Activated naive CD8-positive, alpha-beta T cell treated with anti-CD3 and anti-CD28 coated beads, Interleukin-2, amount 50 U/mL, for 24 hours (primary cell): ENCODE results near the gene C11orf58.

Experiments
- ATAC-seq: fragments of 150-1000 bp; cut with Tn5 transposase; one replicate; pipeline ENCODE4 v1.10.0; 2021
- DNase-seq: peaks from one replicate; pipeline ENCODE4 v3.0.0; 2021
- H3K27ac Mint-ChIP-seq: one replicate; pipeline ENCODE4 v1.8.0; 2021; ENCODE audit warnings: mild to moderate bottlenecking, mixed read lengths
- H3K27me3 Mint-ChIP-seq: one replicate; pipeline ENCODE4 v1.8.0; 2021; ENCODE audit warnings: mixed read lengths
- H3K36me3 Mint-ChIP-seq: one replicate; pipeline ENCODE4 v1.8.0; 2021; ENCODE audit warnings: low read depth, mixed read lengths
- H3K4me1 Mint-ChIP-seq: one replicate; pipeline ENCODE4 v1.8.0; 2021; ENCODE audit warnings: mixed read lengths
- H3K4me3 Mint-ChIP-seq: one replicate; pipeline ENCODE4 v1.8.0; 2021; ENCODE audit warnings: mild to moderate bottlenecking, moderate library complexity, mixed read lengths
- H3K9me3 Mint-ChIP-seq: one replicate; pipeline ENCODE4 v1.8.0; 2021; ENCODE audit warnings: mixed read lengths

Gene C11orf58

DNA sequence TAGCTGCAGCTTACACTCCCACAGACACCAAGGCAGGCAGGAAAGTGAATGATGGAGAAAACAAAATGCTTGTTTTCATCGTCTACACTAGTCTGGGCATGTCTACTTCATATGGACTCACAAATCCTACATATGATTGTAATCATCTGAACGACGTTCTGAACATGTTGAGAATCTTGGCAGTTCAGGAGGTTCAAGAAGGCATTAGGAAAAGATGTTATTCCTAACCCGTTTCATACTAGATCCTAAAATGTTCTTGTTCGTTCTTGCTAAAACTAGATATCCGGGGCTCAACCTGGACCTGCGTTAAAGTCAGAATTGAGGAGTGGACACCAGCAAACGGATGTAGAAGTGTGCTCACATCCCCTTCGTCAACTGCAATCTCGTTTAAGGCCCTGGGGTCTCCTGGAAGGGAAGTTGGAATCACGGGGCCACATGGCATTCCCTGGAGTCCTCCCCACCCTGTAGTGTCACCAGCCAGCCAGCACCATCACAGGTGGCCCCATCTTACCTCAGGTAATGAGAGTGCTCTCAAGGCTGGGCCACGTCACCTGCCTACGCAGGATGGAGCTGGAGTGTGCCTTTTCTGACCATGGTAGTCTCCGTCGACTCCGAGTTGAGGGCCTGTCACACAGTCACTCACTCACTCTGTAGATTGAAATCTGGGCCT is 37.3 kb downstream of the C11orf58 start:
- ATAC-seq (no peak), DNase-seq (no peak)

DNA sequence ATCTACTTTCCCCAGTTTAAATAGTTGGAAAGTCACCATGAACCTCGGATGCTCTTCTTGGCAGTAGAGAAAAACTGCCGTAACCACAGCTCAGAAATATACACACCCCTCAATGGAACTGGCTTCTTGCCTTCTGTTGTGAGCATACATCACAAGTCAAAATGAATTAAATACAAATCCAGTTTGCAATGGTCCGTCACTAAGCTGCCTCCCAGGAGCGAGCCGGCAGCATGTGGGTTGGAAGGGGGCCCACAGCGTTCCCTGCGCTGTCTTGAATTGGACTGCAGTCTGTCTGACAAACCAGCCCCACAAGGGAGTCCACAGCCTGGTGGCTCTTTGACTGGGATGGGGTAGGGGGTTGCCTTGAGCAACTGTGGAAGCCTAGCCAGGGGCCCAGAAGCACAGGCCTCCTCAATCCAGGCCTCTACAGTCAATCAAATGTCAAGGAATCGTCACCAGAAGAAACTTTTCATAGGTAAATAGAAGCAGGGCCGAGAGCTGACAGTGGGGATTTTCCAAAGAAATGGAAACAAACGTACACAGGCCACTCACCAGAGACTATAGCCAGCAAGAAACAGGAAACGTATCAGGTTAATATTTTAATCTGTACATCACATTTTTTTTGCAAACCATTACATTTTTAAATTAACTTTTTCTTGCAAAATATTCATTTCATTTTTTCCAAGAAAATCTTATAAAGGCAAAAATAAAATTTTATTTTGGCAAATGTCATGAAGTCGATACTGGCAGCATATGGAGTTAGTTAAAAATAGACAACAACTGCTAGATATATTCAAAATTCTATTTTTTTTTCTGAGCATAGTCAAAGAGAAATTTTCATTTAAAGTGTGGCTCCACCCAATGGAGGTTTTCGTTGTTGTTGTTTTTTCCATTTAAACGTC is 38.5 kb downstream of the C11orf58 start:
- DNase-seq (no peak), ATAC-seq (no peak)
- no peaks in the 10 kb centered on the region for H3K4me1 Mint-ChIP-seq
- no peaks in the 10 kb centered on the region for H3K36me3 Mint-ChIP-seq
- H3K27ac Mint-ChIP-seq: no peak overlapping the region
- H3K27me3 Mint-ChIP-seq: peaks cover 2% of the 10 kb centered on the region
- H3K9me3 Mint-ChIP-seq: no peaks in the 10 kb centered on the region
- no peak overlapping the region for H3K4me3 Mint-ChIP-seq

More for the DNA sequence above, 37.3 kb downstream of the C11orf58 start:
- Mint-ChIP-seq H3K4me1 (no peaks in the 10 kb centered on the region), H3K27ac (no peak overlapping the region), H3K27me3 (peaks cover 2% of the 10 kb centered on the region), H3K4me3 (no peak overlapping the region), H3K9me3 (no peaks in the 10 kb centered on the region), H3K36me3 (no peaks in the 10 kb centered on the region)

- no peak for DNase-seq
- no peak overlapping the region for H3K4me3 Mint-ChIP-seq
- no peaks in the 10 kb centered on the region for H3K9me3 Mint-ChIP-seq
- H3K27ac Mint-ChIP-seq: no peak overlapping the region
- H3K27me3 Mint-ChIP-seq: peaks cover 2% of the 10 kb centered on the region
- H3K36me3 Mint-ChIP-seq: no peaks in the 10 kb centered on the region
- no peaks in the 10 kb centered on the region for H3K4me1 Mint-ChIP-seq
- no peak for ATAC-seq
Measured at GRCh38 chr11:16777613-16777975, 39.1 kb downstream of the C11orf58 start.

DNA sequence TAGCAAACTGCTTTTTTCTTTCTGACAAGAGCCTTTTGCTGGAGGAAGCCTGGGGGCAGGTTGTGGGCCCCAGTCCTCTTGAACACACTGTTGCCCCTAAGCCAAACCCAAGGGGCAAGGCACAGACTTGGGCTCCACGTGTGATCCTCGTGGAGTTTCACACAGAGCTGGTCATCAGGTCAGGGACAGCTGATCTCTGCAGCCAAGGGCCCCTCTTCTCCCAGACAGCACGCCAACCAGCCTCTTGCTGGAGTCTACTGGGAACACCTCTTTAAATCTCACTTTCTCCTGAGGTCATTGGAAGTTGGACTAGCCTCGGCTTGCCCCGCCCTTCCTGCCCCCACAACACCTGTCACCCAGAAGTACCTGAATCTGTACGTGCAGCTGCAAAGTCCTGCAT is 39.8 kb downstream of the C11orf58 start:
- H3K27me3 Mint-ChIP-seq: peaks cover under 1% of the 10 kb centered on the region
- no peak for ATAC-seq
- H3K4me1 Mint-ChIP-seq: no peaks in the 10 kb centered on the region
- no peaks in the 10 kb centered on the region for H3K9me3 Mint-ChIP-seq
- H3K36me3 Mint-ChIP-seq: no peaks in the 10 kb centered on the region
- no peak overlapping the region for H3K27ac Mint-ChIP-seq
- DNase-seq: no peak
- no peak overlapping the region for H3K4me3 Mint-ChIP-seq

DNA sequence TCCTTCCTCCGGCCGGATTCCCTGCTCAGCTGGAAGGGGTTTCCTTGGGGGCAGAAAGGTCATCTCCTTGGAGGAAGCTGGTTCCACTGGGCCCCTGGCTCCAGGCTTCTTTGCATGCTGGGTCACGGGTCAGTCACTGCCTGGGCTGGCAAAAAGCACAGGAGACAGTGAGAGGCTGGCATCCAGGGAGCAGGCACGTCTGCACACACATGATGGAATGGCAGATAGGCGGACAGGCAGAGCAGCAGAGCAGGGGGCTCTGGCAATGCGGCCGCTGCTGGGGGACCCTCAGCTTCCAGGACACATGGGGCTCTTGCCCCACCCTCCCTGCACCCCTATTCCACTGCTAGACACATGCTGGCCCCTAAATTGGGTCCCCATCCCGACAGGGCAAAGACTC is 40.4 kb downstream of the C11orf58 start:
- DNase-seq: no peak
- Mint-ChIP-seq H3K4me1 (no peaks in the 10 kb centered on the region), H3K36me3 (no peaks in the 10 kb centered on the region), H3K4me3 (no peak overlapping the region), H3K27ac (no peak overlapping the region), H3K27me3 (no peaks in the 10 kb centered on the region), H3K9me3 (no peaks in the 10 kb centered on the region)
- ATAC-seq: no peak

DNA sequence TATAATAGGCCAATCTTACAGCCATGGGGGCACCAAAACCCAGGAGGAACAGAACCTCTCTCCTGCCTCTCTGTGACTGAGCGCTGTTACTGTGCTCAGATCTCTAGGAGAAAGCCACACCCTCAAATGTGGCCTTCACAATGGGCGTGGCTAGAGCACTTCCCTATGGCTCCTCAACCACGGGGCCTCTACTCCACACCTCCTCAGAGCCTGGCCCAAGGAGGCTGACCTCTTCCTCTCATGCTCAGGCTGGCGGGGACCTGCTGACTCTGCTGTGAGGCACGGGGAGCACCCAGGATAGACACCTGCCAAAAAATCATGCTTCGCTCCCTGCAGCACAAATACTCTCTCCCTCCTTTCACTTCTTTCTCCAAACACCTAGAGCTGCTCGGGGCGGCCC is 41.0 kb downstream of the C11orf58 start:
- no peak overlapping the region for H3K4me3 Mint-ChIP-seq
- H3K27ac Mint-ChIP-seq: no peak overlapping the region
- no peaks in the 10 kb centered on the region for H3K36me3 Mint-ChIP-seq
- no peaks in the 10 kb centered on the region for H3K9me3 Mint-ChIP-seq
- DNase-seq (no peak), ATAC-seq (no peak)
- no peaks in the 10 kb centered on the region for H3K27me3 Mint-ChIP-seq
- no peaks in the 10 kb centered on the region for H3K4me1 Mint-ChIP-seq

DNA sequence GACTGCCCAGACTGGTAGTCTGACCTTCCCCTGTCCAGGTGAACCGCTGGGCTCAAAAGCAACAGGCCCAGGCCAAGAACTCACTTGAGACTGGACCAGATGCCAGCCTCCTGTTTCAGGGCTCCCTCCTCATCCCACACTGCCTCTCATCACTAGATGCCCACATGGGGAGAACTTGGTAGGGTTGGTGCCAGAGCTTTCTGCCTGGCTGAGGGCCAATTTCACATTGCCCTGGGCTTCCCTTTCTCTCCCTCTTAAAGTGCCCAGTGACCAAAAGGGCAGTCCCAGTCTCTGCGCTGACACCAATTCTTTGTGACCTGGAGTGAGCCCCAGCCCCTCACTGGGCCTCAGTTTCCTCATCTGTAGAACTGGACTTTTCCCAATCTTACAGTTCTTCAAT is 41.7 kb downstream of the C11orf58 start:
- DNase-seq: no peak
- Mint-ChIP-seq H3K4me1 (no peaks in the 10 kb centered on the region), H3K4me3 (no peak overlapping the region), H3K9me3 (no peaks in the 10 kb centered on the region), H3K27me3 (no peaks in the 10 kb centered on the region), H3K27ac (no peak overlapping the region), H3K36me3 (no peaks in the 10 kb centered on the region)
- ATAC-seq: no peak

DNA sequence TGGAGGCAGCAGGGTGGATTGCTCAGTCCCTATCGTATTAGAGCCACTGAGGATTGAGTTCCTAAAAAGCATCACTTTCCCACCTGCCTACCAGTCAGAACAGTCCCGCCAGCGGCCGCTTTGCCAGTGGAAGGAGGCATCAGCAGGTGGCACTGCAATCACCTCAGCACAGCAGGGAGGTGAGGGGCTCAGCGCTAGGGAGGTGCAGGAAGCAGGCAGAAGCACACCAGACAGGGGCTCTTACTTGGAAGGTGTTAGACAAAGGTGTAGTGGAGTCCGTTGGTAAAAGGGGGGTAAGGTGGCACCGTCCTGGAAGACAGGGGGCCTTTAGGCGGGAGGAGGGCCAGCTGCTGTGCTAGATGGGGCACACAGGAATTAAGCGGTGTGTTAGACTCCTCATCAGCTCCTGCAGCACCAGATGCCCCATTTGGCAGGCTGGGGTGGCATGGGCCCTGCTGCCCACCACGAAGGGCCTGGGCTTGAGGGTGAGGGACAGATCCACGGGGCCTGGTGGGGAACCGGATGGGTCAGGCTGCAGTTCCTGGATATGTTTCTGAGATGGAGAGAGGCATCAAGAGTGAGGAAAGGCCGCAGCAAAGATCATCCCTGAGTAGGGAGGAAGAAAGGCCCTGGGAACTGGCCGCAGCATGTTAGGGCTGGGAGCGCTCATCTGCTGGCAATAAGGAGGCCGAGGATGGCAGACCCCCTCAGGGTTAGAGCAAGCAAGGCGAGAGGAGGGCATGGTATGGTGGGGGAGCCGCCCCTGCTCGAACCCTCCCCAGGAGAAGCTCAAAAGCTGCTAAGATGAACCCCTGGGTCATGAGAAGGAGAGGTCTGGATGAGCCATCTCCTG is 42.5 kb downstream of the C11orf58 start:
- H3K4me1 Mint-ChIP-seq: no peaks in the 10 kb centered on the region
- H3K27me3 Mint-ChIP-seq: no peaks in the 10 kb centered on the region
- no peak for ATAC-seq
- DNase-seq: no peak
- no peak overlapping the region for H3K4me3 Mint-ChIP-seq
- no peak overlapping the region for H3K27ac Mint-ChIP-seq
- H3K36me3 Mint-ChIP-seq: no peaks in the 10 kb centered on the region
- H3K9me3 Mint-ChIP-seq: no peaks in the 10 kb centered on the region

GRCh38 chr11:16781936-16782919 is 43.8 kb downstream of the C11orf58 start:
- Mint-ChIP-seq H3K27ac (no peak overlapping the region), H3K36me3 (no peaks in the 10 kb centered on the region), H3K4me1 (no peaks in the 10 kb centered on the region), H3K27me3 (no peaks in the 10 kb centered on the region), H3K9me3 (no peaks in the 10 kb centered on the region), H3K4me3 (no peak overlapping the region)
- ATAC-seq (no peak), DNase-seq (no peak)

- Mint-ChIP-seq H3K4me1 (peaks cover 3% of the 10 kb centered on the region), H3K4me3 (no peak overlapping the region), H3K27me3 (no peaks in the 10 kb centered on the region), H3K9me3 (no peaks in the 10 kb centered on the region), H3K36me3 (no peaks in the 10 kb centered on the region), H3K27ac (no peak overlapping the region)
- DNase-seq (no peak), ATAC-seq (no peak)
Measured at GRCh38 chr11:16783321-16783801, 44.9 kb downstream of the C11orf58 start.

GRCh38 chr11:16784097-16784496 is 45.6 kb downstream of the C11orf58 start:
- no peak overlapping the region for H3K27ac Mint-ChIP-seq
- H3K27me3 Mint-ChIP-seq: no peaks in the 10 kb centered on the region
- DNase-seq (no peak), ATAC-seq (no peak)
- peaks cover 3% of the 10 kb centered on the region for H3K4me1 Mint-ChIP-seq
- no peaks in the 10 kb centered on the region for H3K36me3 Mint-ChIP-seq
- H3K9me3 Mint-ChIP-seq: no peaks in the 10 kb centered on the region
- H3K4me3 Mint-ChIP-seq: no peak overlapping the region

- no peak overlapping the region for H3K4me3 Mint-ChIP-seq
- no peak overlapping the region for H3K27ac Mint-ChIP-seq
- no peaks in the 10 kb centered on the region for H3K9me3 Mint-ChIP-seq
- ATAC-seq (no peak), DNase-seq (no peak)
- no peaks in the 10 kb centered on the region for H3K27me3 Mint-ChIP-seq
- H3K4me1 Mint-ChIP-seq: peaks cover 3% of the 10 kb centered on the region
- no peaks in the 10 kb centered on the region for H3K36me3 Mint-ChIP-seq
Measured at GRCh38 chr11:16784666-16785065, 46.2 kb downstream of the C11orf58 start.

- H3K27me3 Mint-ChIP-seq: no peaks in the 10 kb centered on the region
Measured at GRCh38 chr11:16785520-16786128, 47.2 kb downstream of the C11orf58 start.

More at GRCh38 chr11:16785520-16786128, 47.2 kb downstream of the C11orf58 start:
- Mint-ChIP-seq H3K36me3 (no peaks in the 10 kb centered on the region), H3K27ac (no peak overlapping the region), H3K4me1 (peaks cover 3% of the 10 kb centered on the region), H3K4me3 (no peak overlapping the region), H3K9me3 (no peaks in the 10 kb centered on the region)
- ATAC-seq (peak; percentile 74), DNase-seq (peak; percentile 65)
